ENCODE measurements around the gene CRIP1.

The CRIP1 gene

GRCh38 chr14:105536691-105537579 lies 50.2 kb downstream of the CRIP1 start:
- DNase-seq: no peak

DNA sequence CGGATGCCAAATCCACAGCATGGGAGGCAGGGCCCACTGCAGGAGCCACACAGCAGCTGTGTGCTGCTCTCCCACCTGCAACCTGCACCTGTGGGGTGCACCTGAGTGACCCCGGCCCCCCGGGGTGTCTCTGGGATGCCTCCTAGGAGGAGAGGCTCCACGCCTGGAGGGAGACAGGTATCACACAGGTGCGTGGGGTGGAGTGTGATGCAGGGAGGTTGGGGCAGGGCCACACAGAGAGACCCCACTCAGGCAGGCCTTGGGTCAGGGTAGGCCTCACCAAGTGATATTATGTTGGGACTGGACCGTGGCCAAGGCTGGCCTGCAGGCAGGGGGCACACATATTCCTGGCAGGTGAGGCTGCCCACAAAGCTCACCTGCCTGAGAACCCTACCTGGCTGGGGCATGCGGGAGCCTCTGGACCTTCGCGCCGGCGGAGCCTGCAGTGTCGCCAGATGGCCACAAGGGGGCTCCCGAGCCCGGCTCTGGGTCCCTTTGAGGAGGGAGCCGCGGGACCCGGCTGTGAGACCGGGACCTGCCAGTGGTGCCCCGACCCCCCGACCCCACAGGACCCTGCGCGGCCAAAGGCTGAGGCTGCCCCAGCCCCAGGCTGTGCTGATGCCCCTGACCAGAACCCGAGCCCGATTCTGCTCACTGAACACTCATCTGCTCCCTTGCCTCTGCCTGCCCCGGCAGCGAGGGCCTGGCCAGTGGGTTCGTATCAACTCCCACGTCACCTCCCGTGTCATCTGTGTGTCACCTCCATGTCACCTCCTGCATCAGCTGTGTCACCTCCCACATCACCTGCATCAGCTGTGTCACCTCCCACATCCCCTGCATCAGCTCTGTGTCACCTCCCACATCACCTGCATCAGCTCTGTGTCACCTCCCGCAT lies 51.1 kb downstream of the CRIP1 start:
- DNase-seq: peak; percentile 69
